Activated CD4-positive, CD25-positive, alpha-beta regulatory T cell treated with anti-CD3 and anti-CD28 coated beads, Interleukin-2, amount 50 U/mL, for 72 hours (primary cell): ENCODE data around the gene CIT.

ENCODE experiments used
- DNase-seq: peaks from one replicate; pipeline ENCODE4 v3.0.0; 2021

The CIT gene

GRCh38 chr12:119857041-119857591 lies 20.0 kb downstream of the CIT start:
- DNase-seq = no peak

GRCh38 chr12:119850330-119850729 lies 26.8 kb downstream of the CIT start:
- no peak for DNase-seq

- DNase-seq = no peak
Observed at GRCh38 chr12:119843100-119843499, 34.0 kb downstream of the CIT start.

GRCh38 chr12:119842380-119842779 lies 34.7 kb downstream of the CIT start:
- no peak for DNase-seq

GRCh38 chr12:119841433-119842210 lies 35.5 kb downstream of the CIT start:
- no peak for DNase-seq

GRCh38 chr12:119840582-119840981 lies 36.5 kb downstream of the CIT start:
- DNase-seq = no peak

- DNase-seq = no peak
Observed at GRCh38 chr12:119840168-119840567, 37.0 kb downstream of the CIT start.

GRCh38 chr12:119838826-119839600 lies 38.1 kb downstream of the CIT start:
- DNase-seq = no peak

GRCh38 chr12:119836781-119837180 lies 40.3 kb downstream of the CIT start:
- no peak for DNase-seq

GRCh38 chr12:119835068-119835467 lies 42.1 kb downstream of the CIT start:
- no peak for DNase-seq

GRCh38 chr12:119829439-119829838 lies 47.7 kb downstream of the CIT start:
- DNase-seq = no peak

GRCh38 chr12:119828300-119828699 lies 48.8 kb downstream of the CIT start:
- no peak for DNase-seq

- no peak for DNase-seq
Observed at GRCh38 chr12:119827760-119828159, 49.4 kb downstream of the CIT start.

- DNase-seq = no peak
Observed at GRCh38 chr12:119826661-119827445, 50.3 kb downstream of the CIT start.

GRCh38 chr12:119825262-119825661 lies 51.9 kb downstream of the CIT start:
- DNase-seq = no peak

- no peak for DNase-seq
Observed at GRCh38 chr12:119822046-119822445, 55.1 kb downstream of the CIT start.

- DNase-seq = no peak
Observed at GRCh38 chr12:119819322-119819721, 57.8 kb downstream of the CIT start.

- no peak for DNase-seq
Observed at GRCh38 chr12:119817546-119818343, 59.4 kb downstream of the CIT start.

GRCh38 chr12:119809023-119809422 lies 68.1 kb downstream of the CIT start:
- DNase-seq = no peak

GRCh38 chr12:119808441-119808840 lies 68.7 kb downstream of the CIT start:
- no peak for DNase-seq

GRCh38 chr12:119807380-119807779 lies 69.7 kb downstream of the CIT start:
- no peak for DNase-seq

GRCh38 chr12:119804011-119804641 lies 73.0 kb downstream of the CIT start:
- no peak for DNase-seq
